K562 (cell line): ENCODE results near the gene BNIP3. TPM values are rescaled to one million over a fixed set of nuclear protein-coding genes. Genes with fewer than 3 reads are reported as not detected.

ENCODE experiments used
- ATAC-seq: fragments of 200-7000 bp; cut with Tn5 transposase; 3 replicates; pipeline ENCODE4 v1.9.1; 2020; ENCODE audit warnings: moderate library complexity
- BruUV-seq: library from RNA; stranded (reverse); fragments of 400-500 nt; replicated peaks from 2 replicates; lab custom pipeline; 2021; lab: Mats Ljungman, UMichigan
- CTCF ChIA-PET: fragments of 300-600 bp; formaldehyde crosslinking; extraction: SDS; loops from one replicate; lab custom pipeline; 2021; ENCODE audit warnings: low intra/inter-chr PET ratio; lab: Yijun Ruan, JAX
- POLR2A ChIA-PET: fragments of 300-600, 350-650 bp; sonication (Branson Sonifier 250); formaldehyde crosslinking; extraction: SDS; loops from one replicate; lab custom pipeline; 2021; ENCODE audit warnings: antibody characterized with exemption, inconsistent platforms; lab: Yijun Ruan, JAX
- DNase-seq, 4 experiments: peaks; one replicate each; pipeline versions ENCODE4 v3.0.0 to v3.0.0-alpha.2; 2011 to 2018; ENCODE audit warnings: low spot score in 3 of 4, mixed read lengths in 3 of 4; ENCODE audit errors: extremely low read depth in 1 of 4
- FAIRE-seq: peaks from 2 replicates; lab custom pipeline; 2011; peaks lifted over from hg19 to GRCh38; lab: Jason Lieb, UNC
- H2AFZ ChIP-seq: 2 replicates; pipeline ENCODE4 v1.6.0; 2011; ENCODE audit warnings: low read depth, low read length, control low read depth, inconsistent platforms
- H3K27ac ChIP-seq: fragments of 200-600 bp; 3 replicates; pipeline ENCODE4 v1.8.0; 2011; ENCODE audit warnings: low read depth, mild to moderate bottlenecking, control low read depth, inconsistent platforms, low read length, moderate library complexity, mixed read lengths; ENCODE audit errors: extremely low read depth
- H3K27me3 ChIP-seq, 2 experiments: fragments of 300-600 bp in 1 of 2; 2 replicates in 1 of 2; 3 replicates in 1 of 2; pipeline versions ENCODE4 v1.6.0 to v1.8.0; 2011; ENCODE audit warnings: inconsistent platforms in 2 of 2, low read length in 2 of 2, mild to moderate bottlenecking in 1 of 2, mixed read lengths in 1 of 2, moderate library complexity in 1 of 2; ENCODE audit not compliant: control insufficient read depth in 2 of 2, insufficient read depth in 2 of 2
- H3K36me3 ChIP-seq: fragments of 300-600 bp; 3 replicates; pipeline ENCODE4 v1.8.0; 2011; ENCODE audit warnings: mild to moderate bottlenecking, low read length, inconsistent platforms; ENCODE audit not compliant: control insufficient read depth, insufficient read depth
- H3K4me1 ChIP-seq, 2 experiments: fragments of 200-600 bp in 1 of 2; replicated peaks in 1 of 2; 2 replicates in 1 of 2; 3 replicates in 1 of 2; pipeline versions ENCODE4 v1.5.1 to v1.8.0; 2011; ENCODE audit warnings: inconsistent platforms in 2 of 2, low read length in 2 of 2, mild to moderate bottlenecking in 1 of 2, mixed read lengths in 1 of 2, moderate library complexity in 1 of 2; ENCODE audit not compliant: control insufficient read depth in 2 of 2, insufficient read depth in 2 of 2
- H3K4me2 ChIP-seq: 2 replicates; pipeline ENCODE4 v1.6.1; 2011; ENCODE audit warnings: low read length, control low read depth, inconsistent platforms, mixed read lengths; ENCODE audit not compliant: insufficient read depth
- H3K4me3 ChIP-seq: fragments of 200-600 bp; sonication (generic), shearing (Covaris generic); 2 replicates; pipeline ENCODE4 v1.5.1; 2016; ENCODE audit warnings: control low read depth, inconsistent platforms
- H3K79me2 ChIP-seq: fragments of 200-600 bp; 3 replicates; pipeline ENCODE4 v1.8.0; 2011; ENCODE audit warnings: low read length, inconsistent platforms; ENCODE audit not compliant: control insufficient read depth, insufficient read depth
- H3K9ac ChIP-seq, 2 experiments: 2 replicates each; pipeline versions ENCODE4 v1.6.0 to v1.6.1; 2011; ENCODE audit warnings: low read depth in 2 of 2, low read length in 2 of 2, control low read depth in 1 of 2, inconsistent platforms in 1 of 2, mild to moderate bottlenecking in 1 of 2, mixed read lengths in 1 of 2; ENCODE audit not compliant: insufficient read depth in 1 of 2
- H3K9me1 ChIP-seq: one replicate; pipeline ENCODE4 v1.6.0; 2011; ENCODE audit warnings: inconsistent platforms, mild to moderate bottlenecking, low read length, moderate library complexity; ENCODE audit not compliant: control insufficient read depth, insufficient read depth
- H3K9me3 ChIP-seq: replicated peaks from 2 replicates; pipeline ENCODE4 v1.5.1; 2011; ENCODE audit warnings: low read depth, low read length, inconsistent platforms; ENCODE audit not compliant: control insufficient read depth, insufficient read depth
- H4K20me1 ChIP-seq: replicated peaks from 2 replicates; pipeline ENCODE4 v1.6.1; 2011; ENCODE audit warnings: low read length, inconsistent platforms, mixed read lengths; ENCODE audit not compliant: control insufficient read depth, insufficient read depth
- CAMTA2 ChIP-seq: fragments of 250-450 bp; sonication (Bioruptor Pico); conservative IDR thresholded peaks from 2 replicates; pipeline ENCODE4 v1.5.1; 2022
- CEBPB ChIP-seq: fragments of 450-650 bp; IDR thresholded peaks from 2 replicates; pipeline ENCODE4 v1.6.1; 2016; ENCODE audit warnings: missing genetic modification characterization, missing compliant biosample characterization
- WGBS: fragments of 100-300 bp; shearing (Covaris generic); methylation state at CpG from one replicate; pipeline ENCODE4 v1.1.6; 2016; ENCODE audit warnings: low coverage, mixed read lengths; ENCODE audit not compliant: insufficient coverage; ENCODE audit errors: missing lambda C conversion rate; 5-methylcytosine and 5-hydroxymethylcytosine counted together
- in situ Hi-C: fragments of 300-500 bp; cut with MboI; formaldehyde crosslinking; loops from 4 replicates; pipeline ENCODE4 v1.15.0; 2018; ENCODE audit warnings: inconsistent platforms, mixed read lengths
- intact Hi-C: fragments of 100-400 bp; cut with micrococcal nuclease; formaldehyde crosslinking; loops from 2 replicates; pipeline ENCODE4 v1.14.2; 2022
- polyA plus RNA-seq, 8 experiments: library from polyadenylated mRNA; depleted of rRNA in 4 of 8; stranded (reverse) in 5 of 8; unstranded in 3 of 8; fragments of >200 nt; fragmentation: Nextera tagmentation in 2 of 8; fragmentation: Illumina TruSeq in 1 of 8; extraction: Ambion mirVana in 2 of 8; extraction: Trizol in 1 of 8; gene quantifications; 2 replicates each; pipeline versions ENCODE4 v1.2.1 to v1.2.3, GENCODE V29; 2011 to 2014; ENCODE audit warnings: inconsistent platforms in 1 of 8, missing spikeins in 1 of 8
- total RNA-seq, 7 experiments: library from RNA; depleted of rRNA in 6 of 7; stranded (reverse); fragments of >200 nt in 6 of 7; fragmentation: Illumina TruSeq in 2 of 7; extraction: Trizol in 2 of 7; gene quantifications; 2 replicates each; pipeline versions ENCODE4 v1.2.1 to v1.2.3, GENCODE V29; 2011 to 2021; ENCODE audit warnings: low replicate concordance in 1 of 7

The BNIP3 gene
- total and polyA plus RNA-seq, 9 of the 15 experiments (the other 6 are each of a cell fraction or from before 2014, with no cell fraction given), result 9.2 to 119 (median 42.2) TPM

- peak overlapping the region; percentile 89 for H2AFZ ChIP-seq
- 62% methylated on average over 13 of the region's 13 CpGs for WGBS
- no peaks in the 10 kb centered on the region for H3K9me3 ChIP-seq
- no peaks in the 10 kb centered on the region for H3K27me3 ChIP-seq
- H3K4me3 ChIP-seq, result no peak overlapping the region
- no peak overlapping the region; a peak in 1 of 4 replicates for H3K9ac ChIP-seq
- DNase-seq (no peak), ATAC-seq (no peak), FAIRE-seq (no peak)
- 0 out of 3 replicates have a peak overlapping the region, but pooled peaks have one; percentile 36 for H3K27ac ChIP-seq
- no peaks in the 10 kb centered on the region for H4K20me1 ChIP-seq
- peaks cover 3% of the 10 kb centered on the region for H3K9me1 ChIP-seq
- ChIA-PET POLR2A (interaction anchor here (0.6 kb wide), 1 partner anchor 38 kb away, joined by 3 read pairs; no protein-coding TSS in a partner anchor), CTCF (no interaction called here)
- in situ Hi-C loops (no loop called here), intact Hi-C loops (no loop called here)
- TF ChIP-seq CAMTA2 (CRISPR knock-in tag) (no peak), CEBPB (tag) (peak; percentile 62; the same call in 1 of the 2 replicates)
- H3K79me2 ChIP-seq, result no peaks in the 10 kb centered on the region
- BruUV-seq, result no TSS peak
- H3K36me3 ChIP-seq, result no peaks in the 10 kb centered on the region
- peaks cover 20 to 24% of the 10 kb centered on the region in 2 experiments; a peak in 4 of 5 replicates for H3K4me1 ChIP-seq
- no peak overlapping the region; the same call in 1 of the 2 replicates for H3K4me2 ChIP-seq
Observed at GRCh38 chr10:131997366-131998049, 15.8 kb upstream of the BNIP3 start.
